ENCODE data around the gene CENPB.

GRCh38 chr20:3735768-3736167, 50.8 kb downstream of the CENPB start:
- no peak for TF ChIP-seq EZH2 (IDR thresholded peaks at IDR 0.05; ENCODE audit: insufficient read depth, poor library complexity, severe bottlenecking)
- no peak for TF ChIP-seq EZH2phosphoT487 (IDR thresholded peaks at IDR 0.05; ENCODE audit: insufficient read depth, low read depth)

Data from GM23248 (cell line).